GM18517 (cell line): ENCODE data around the gene KCND3.
A peak's percentile ranks its signal among the peaks of the same experiment; 100 is the strongest.

Source experiments
- ATAC-seq: cut with Tn5 transposase; IDR thresholded peaks from one replicate; pipeline ENCODE4 v1.9.1; 2021; ENCODE audit warnings: mild to moderate bottlenecking, moderate library complexity; ENCODE audit not compliant: unreplicated experiment

The KCND3 gene

GRCh38 chr1:111784273-111784901 is 205.1 kb downstream of the KCND3 start:
- no peak for ATAC-seq

- ATAC-seq, result no peak
Measured at GRCh38 chr1:111779546-111779945, 209.9 kb downstream of the KCND3 start.

GRCh38 chr1:111778541-111779051 is 210.9 kb downstream of the KCND3 start:
- ATAC-seq, result no peak

GRCh38 chr1:111778066-111778465 is 211.4 kb downstream of the KCND3 start:
- ATAC-seq, result no peak

- no peak for ATAC-seq
Measured at GRCh38 chr1:111777301-111777700, 212.2 kb downstream of the KCND3 start.

- no peak for ATAC-seq
Measured at GRCh38 chr1:111776861-111777260, 212.6 kb downstream of the KCND3 start.

- ATAC-seq, result no peak
Measured at GRCh38 chr1:111776391-111776790, 213.1 kb downstream of the KCND3 start.

GRCh38 chr1:111775966-111776365 is 213.5 kb downstream of the KCND3 start:
- no peak for ATAC-seq

- ATAC-seq, result no peak
Measured at GRCh38 chr1:111770916-111771315, 218.6 kb downstream of the KCND3 start.

- ATAC-seq, result no peak
Measured at GRCh38 chr1:111769517-111770146, 219.8 kb downstream of the KCND3 start.

- ATAC-seq, result no peak
Measured at GRCh38 chr1:111768625-111769024, 220.8 kb downstream of the KCND3 start.

GRCh38 chr1:111768023-111768422 is 221.4 kb downstream of the KCND3 start:
- no peak for ATAC-seq

- no peak for ATAC-seq
Measured at GRCh38 chr1:111762332-111762731, 227.1 kb downstream of the KCND3 start.

GRCh38 chr1:111761717-111762116 is 227.8 kb downstream of the KCND3 start:
- no peak for ATAC-seq

GRCh38 chr1:111758373-111758772 is 231.1 kb downstream of the KCND3 start:
- no peak for ATAC-seq

GRCh38 chr1:111756124-111756513 is 233.3 kb downstream of the KCND3 start:
- ATAC-seq, result no peak

- peak; percentile 82 for ATAC-seq
Measured at GRCh38 chr1:111755331-111756123, 233.9 kb downstream of the KCND3 start, which contains the start of gene DDX20. TSS of gene DDX20 (plus strand) at chr1:111755901. CDS start at chr1:111755925, 24 bp downstream.

GRCh38 chr1:111754984-111755330 is 234.5 kb downstream of the KCND3 start:
- peak; percentile 13 for ATAC-seq

GRCh38 chr1:111751906-111752575 is 237.4 kb downstream of the KCND3 start:
- no peak for ATAC-seq

- ATAC-seq, result no peak
Measured at GRCh38 chr1:111750856-111751255, 238.6 kb downstream of the KCND3 start.

- ATAC-seq, result no peak
Measured at GRCh38 chr1:111749628-111750027, 239.8 kb downstream of the KCND3 start.
